Kasumi-1 (cell line): Measurements from ENCODE around the gene ATP5F1A.

Experiments
- DNase-seq, 2 experiments: peaks; one replicate each; lab custom pipeline; 2025; lab: John Stamatoyannopoulos, UW

Gene ATP5F1A

DNA sequence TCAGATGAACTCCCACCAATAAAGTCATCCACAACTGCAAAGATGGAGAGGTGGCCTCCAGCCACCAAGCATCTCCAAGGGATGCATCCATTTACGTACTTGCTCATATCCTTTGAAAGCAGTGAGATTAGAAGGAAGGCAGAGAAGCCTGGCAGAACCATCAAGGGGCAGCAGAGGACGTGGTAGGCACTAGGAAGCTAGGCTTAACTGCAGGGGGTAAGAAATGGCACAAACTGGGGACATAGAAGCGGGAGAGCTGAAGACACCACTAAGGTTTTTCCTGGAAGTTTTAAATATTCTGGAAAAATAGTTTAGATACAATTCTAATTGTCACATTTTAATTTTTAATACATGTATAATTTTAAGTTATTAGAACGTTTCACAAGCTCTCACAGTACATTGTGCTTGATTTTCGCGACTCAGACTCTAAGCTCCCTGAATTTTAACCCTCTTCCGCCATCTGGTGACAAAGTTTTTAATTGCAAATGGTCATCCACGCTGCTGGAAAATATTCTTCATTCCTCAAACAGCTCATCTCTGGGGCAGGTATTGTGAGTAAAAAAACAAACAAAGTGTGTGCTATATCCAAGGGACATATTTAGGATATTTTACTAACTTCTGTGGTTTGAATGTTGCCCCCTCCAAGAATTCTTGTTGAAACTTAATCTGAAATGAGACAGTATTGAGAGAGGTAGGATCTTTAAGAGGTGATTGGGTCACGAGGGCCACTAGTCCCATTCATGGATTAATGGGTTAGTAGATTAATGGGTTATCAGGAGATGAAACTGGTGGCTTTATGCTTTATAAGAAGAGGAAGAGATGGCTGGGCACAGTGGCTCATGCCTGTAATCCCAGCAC, 24.4 kb downstream of the ATP5F1A start:
- peak; percentile 87 to 88 for DNase-seq

DNA sequence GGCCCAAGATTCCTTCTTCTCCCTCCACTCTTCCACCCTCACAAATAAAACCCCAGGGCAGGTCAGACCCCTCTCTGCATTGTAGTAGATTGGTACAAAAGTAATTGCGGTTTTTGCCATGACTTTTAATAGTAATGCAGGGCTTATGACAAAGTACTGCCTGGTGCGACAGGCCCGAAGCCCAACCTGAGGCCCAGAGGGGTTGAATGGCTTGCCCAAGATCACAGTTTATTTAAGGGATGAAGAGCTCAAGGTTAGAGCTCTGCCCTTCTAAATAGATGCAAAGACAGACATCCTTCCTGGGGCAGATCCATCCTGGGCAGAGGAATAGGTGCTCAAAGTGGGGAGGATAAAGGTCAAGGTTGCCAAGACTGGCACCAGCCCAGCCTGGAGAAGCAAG, 25.1 kb downstream of the ATP5F1A start:
- no peak for DNase-seq

DNA sequence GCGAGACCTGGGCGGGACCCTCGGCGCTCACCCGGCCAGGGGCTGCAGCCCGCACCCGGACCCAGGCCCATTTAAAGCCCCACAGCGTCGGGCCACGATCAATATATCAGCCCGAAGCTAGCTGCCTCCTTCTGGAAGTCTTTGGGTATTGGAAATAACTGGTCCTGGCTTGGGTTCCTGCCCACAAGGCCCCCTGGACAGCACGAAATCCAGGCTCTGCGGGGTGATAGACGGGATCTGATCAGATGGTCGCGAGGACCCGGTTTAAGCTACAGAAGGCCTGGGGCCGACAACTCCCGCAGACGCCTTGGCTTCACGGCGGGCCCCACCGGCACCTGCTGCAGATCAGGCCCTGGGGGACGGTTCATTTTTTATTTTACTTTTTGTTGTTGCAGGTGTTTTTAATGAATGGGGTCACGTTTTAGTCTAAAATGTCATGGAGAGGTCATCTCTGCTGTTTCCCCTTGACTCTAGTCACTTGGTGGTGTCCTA, 25.7 kb downstream of the ATP5F1A start:
- DNase-seq = no peak

DNA sequence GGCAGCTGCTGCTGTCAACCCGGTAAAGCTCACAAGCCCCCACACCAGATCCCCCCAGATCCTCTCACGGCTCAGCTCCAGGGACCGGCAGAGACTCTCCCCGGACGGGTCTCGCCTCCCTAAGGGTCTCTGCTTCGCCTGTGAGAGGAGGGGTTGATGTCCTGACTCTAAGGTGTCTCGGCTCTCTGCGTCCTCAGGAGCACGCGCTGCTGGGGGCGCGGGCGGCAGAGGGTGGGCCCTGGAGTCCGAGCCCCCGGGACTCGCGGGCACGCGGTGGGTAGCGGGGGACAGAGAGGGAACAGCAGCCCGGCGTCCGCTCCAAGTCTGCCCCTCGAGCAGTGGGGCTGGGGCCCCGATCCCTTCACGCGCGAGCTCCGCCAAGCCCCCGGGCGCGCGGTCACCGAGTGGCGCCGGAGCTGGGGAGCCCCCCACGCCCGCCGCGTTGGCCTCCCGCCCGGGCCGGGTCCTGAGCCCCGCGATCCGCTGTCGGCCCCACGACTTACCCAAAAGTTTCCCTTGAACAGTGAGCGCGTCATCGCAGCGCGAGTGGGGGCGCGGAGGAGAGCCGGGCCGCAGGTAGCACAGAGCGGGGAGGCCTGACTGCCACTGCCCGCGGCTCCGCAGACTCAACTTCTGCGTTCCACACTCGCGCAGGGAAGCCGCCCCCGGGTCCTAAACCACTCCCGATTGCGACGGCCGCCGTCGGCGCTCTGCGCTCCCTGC, 26.3 kb downstream of the ATP5F1A start, which contains the start of gene PSTPIP2:
Gene PSTPIP2 (minus strand): TSS at position 608 of the 723 bp plus-strand sequence. CDS start 72 bp downstream, at position 536.
- DNase-seq = peak; percentile 47 to 52

DNA sequence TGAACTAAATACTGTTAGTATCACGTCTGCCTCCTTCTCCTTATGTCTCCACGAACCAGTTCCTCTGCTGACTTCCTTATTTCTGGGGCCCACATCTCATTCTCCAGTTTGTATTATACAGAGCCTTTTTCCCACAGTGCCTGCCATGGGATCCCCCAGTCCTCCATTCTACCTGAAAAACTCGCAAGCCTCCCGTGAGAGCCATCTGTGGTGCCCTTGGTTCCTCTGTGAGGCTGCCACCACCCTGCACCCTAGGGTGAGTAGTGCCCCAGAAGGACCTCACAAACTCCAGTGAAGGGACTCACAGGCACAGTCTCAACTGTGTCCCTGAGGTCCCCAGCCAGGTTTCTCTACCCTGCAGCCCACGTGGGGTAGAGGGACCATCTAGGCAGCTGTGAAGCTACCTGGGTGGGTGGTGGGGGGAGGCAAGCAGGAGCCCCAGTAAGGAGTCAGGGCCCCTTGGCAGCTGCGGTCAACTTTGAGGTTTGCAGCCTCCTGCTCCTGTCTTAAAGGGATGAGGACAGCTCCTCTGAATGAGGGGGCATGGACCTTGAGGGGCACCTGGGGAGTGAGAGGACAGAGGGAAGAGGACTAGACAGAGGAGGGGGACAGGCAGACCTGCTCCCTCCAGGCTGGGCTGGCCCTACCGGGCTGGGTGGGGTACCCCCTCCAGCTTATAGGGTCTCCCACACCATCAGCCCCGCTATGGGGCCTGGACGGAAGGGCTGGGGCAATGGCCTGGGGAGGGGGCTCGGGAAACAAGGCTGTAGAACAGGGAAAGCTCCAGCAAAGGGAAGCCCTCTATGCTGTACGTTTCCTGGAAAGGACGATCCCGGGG, 27.1 kb downstream of the ATP5F1A start:
- peak; percentile 95 for DNase-seq

GRCh38 chr18:46070232-46070631, 27.9 kb downstream of the ATP5F1A start:
- DNase-seq = no peak

DNA sequence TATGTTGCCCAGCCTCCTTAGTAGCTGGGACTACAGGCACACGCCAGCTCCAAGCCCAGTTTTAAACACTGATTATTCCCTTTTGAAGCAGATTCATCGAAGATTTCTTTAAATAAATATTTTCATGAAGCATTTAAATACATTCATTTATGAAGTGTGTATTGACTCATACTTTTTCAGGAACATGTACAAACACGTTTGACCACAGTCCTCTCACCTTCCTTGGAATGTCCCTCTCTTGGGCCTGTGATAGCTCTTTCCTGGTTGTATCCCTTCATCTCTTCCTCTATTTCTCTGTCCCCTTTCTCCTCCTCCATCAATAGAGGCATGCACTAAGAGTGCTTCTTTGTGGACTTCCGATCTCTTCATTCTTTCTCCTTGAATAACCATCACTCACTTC, 28.6 kb downstream of the ATP5F1A start:
- no peak for DNase-seq

DNA sequence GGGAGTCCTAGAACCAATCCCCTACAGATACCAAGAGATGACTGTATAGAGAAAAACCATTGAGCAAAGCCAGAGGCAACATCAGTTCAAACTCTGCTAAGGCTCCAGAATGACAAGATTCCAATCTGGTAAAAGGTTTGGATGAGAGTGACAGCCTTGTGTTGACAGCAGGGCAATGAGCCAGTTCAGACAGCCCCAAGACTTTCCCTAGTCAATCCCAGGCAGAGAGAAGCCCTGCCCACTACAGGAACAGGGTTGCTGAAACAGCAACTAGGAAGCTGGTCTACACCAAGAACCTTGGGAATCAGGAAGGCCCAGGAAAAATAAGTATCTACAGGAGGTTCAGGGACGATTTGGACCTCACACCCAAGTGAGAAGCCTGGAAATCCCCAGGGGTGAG, 29.3 kb downstream of the ATP5F1A start:
- no peak for DNase-seq

DNA sequence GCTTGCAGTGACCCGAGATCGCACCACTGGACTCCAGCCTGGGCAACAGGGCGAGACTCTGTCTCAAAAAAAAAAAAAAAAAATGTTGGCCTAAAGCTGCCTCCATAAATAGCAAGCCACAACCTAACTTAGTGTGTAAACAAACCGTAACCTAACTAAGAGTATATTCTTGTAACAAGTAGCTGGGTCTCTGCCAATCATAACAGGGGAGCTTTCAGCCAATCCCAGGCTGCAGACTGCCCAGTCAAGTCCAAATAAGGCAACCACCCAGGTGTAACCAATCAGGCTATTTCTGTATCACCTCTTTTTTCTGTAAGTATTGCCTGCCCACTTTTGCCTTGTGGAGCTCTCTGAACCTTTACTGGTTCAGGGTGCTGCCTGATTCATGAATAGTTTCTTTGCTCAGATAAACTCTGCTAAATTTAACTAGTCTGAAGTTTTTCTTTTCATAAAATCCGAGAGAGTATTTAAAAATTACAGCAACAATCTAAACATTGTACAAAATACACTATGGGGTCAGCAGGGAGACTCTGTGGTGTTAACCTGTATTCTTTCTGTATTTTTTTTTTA, 30.6 kb downstream of the ATP5F1A start:
- no peak for DNase-seq

DNA sequence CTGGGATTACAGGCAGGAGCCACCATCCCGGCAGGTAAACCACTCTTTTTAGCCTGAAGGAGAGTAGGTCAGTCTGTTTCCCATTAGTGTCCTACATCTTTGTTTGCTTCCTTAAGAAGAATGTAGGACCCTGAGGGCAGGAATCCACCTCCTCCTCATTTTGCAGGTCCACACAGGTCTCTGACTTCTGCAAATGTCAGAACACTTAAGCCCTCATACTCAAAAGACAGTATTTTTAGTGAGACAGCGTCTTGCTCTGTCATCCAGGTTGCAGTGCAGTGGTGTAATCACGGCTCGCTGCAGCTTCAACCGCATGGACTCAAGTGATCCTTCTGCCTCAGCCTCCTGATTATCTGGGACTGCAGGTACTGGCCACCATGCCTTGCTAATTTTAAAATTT, 35.3 kb downstream of the ATP5F1A start:
- DNase-seq = no peak

- no peak for DNase-seq
Measured at GRCh38 chr18:46061796-46062195, 36.3 kb downstream of the ATP5F1A start.

- no peak for DNase-seq
Measured at GRCh38 chr18:46061387-46061786, 36.7 kb downstream of the ATP5F1A start.

DNA sequence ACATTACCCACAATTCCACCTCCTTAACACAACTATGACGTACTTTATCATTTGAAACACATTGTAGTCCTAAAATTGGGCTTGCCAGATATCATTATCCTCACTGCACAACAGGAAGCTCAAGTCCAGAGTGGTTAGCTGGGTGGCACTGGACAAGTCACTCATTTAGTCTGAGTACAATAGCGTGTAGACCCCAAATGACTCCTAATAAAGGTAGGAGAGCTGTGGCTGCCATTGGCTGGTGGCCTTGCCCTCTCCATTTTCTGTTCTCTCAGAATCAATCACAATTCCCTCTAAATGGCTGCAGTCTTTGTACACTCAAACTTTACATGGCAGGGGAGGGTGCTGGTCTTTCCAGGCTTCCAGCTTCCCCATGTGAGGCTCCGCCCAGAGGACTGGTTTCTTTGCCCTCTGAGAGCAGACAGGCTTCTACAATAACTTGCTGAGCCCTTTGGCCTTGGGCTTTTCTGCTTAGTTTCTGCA, 37.7 kb downstream of the ATP5F1A start:
- no peak for DNase-seq

- DNase-seq = no peak
Measured at GRCh38 chr18:46055838-46056230, 42.3 kb downstream of the ATP5F1A start.

DNA sequence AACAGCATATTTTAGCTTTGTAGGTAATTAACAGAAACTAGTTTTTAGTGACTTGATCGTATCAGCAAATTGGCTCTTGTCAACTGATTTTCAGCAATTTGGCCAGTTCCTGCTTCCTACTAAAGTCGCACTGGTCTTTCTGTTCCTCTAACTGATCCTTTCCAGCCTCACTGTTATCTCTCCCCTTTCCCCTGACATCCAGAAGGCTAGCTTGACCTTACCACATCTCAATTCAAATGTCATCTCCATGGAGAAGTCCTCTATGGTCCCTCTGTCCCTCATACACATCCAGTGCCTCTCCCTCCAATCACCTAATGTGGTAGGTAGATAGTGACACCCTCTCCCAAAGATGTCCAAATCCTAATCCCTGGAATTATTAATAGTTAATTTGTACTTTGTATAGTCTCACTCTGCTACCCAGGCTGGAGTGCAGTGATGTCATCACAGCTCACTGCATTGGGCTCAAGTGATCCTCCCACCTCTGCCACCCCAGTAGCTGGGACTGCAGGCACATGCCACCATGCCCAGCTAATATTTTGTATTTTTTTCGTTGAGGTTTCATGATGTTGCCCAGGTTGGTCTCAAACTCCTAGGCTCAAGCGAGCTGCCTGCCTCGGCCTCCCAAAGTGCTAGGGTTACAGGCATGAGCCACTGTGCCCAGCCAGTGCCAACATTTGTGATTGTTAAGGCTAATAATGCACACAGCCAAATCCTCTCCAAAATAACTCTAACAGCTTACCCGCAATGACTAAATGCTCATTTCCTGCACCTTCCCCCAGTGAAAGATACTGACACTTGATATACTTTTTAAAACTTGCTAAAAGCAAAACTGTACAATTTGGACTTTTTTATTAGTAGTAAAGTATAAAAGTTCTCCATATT, 42.9 kb downstream of the ATP5F1A start:
- peak; percentile 10 to 45 for DNase-seq

GRCh38 chr18:46053368-46054095, 44.6 kb downstream of the ATP5F1A start:
- no peak for DNase-seq

DNA sequence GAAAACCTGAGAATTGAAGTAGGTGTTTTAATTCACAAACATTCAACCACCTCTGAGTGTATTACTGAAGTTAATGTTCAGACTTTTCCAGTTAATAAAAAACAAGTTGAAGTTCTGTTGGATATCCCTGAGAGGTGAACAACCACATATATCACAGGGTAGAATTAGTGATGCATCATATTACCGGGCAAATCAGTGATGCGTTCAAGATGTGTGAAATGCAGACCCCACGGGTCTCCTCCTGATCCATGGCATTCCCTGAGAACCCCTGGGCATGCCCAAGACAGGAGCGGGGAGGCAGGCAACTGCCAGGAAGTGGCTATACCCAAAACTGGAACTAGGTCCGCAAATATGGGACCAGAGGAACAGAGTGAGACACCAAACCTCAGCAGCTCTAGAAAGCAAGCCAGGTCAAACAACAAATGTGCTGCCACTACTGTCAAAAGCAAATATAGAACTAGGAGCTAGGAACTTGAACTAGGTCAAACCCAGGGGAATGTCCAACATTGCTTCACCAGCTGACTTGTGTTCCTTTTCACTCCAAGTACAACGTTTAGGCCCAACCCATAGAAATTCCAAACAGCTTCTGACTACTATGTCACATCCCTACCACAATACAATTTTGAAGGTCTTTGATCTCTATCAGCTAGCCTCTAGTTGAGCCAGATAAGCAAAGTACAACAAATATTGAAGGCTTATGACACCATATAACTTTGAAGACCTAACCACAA, 46.2 kb downstream of the ATP5F1A start:
- no peak for DNase-seq

DNA sequence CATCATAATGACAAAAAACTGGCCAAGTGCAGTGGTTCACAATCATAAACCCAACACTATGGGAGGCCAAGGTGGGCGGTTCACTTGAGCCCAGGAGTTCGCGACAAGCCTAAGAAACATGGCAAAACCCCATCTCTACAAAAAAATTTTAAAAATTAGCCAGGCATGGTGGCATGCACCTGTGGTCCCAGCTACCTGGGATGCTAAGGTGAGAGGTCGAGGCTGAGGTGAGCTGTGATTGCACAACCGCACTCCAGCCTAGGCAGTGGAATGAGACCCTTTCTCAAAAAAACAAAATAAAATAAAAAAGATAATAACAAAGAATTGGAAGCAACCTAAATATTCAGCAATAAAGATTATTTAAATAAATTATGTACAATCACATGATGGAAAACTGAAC, 47.8 kb downstream of the ATP5F1A start:
- DNase-seq = no peak

DNA sequence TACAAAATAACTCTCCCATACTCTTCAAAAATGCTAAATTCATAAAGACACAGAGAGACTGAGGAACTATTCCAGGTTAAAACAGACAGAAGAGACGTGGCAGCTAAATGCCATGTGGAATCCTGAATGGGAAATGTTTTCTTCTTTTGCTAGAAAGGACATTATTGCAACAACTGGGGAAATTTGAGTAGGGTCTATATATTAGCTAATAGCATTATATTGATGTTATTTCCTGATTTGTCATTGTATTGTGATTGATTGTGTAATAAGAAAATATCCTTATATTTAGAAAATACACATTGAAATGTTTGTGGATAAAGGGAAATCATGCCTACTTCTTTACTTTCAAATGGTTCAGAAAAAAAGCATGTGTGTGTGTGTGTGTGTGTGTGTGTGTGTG, 49.5 kb downstream of the ATP5F1A start:
- no peak for DNase-seq
